HG03442 (cell line): ENCODE data around the gene WBP2NL.

Source experiments
- ATAC-seq: cut with Tn5 transposase; IDR thresholded peaks from one replicate; pipeline ENCODE4 v1.9.1; 2021; ENCODE audit warnings: mild to moderate bottlenecking, moderate library complexity; ENCODE audit not compliant: unreplicated experiment

The WBP2NL gene

GRCh38 chr22:41978732-41979131, 19.9 kb upstream of the WBP2NL start:
- ATAC-seq, result no peak

- ATAC-seq, result no peak
Measured at GRCh38 chr22:41979423-41980250, 19.0 kb upstream of the WBP2NL start.

GRCh38 chr22:41982865-41983264, 15.7 kb upstream of the WBP2NL start:
- ATAC-seq, result no peak

GRCh38 chr22:41983513-41984405, 14.8 kb upstream of the WBP2NL start:
- ATAC-seq, result no peak

GRCh38 chr22:41987276-41987675, 11.3 kb upstream of the WBP2NL start:
- ATAC-seq, result no peak

- ATAC-seq, result no peak
Measured at GRCh38 chr22:41989246-41989645, 9.3 kb upstream of the WBP2NL start.

GRCh38 chr22:41991111-41991510, 7.5 kb upstream of the WBP2NL start:
- no peak for ATAC-seq

GRCh38 chr22:41992496-41992895, 6.1 kb upstream of the WBP2NL start:
- ATAC-seq, result no peak

GRCh38 chr22:41995211-41995610, 3.4 kb upstream of the WBP2NL start:
- ATAC-seq, result no peak

- no peak for ATAC-seq
Measured at GRCh38 chr22:41996826-41997225, 1.8 kb upstream of the WBP2NL start.

- no peak for ATAC-seq
Measured at GRCh38 chr22:42000466-42000865, 1.9 kb downstream of the WBP2NL start.

GRCh38 chr22:42001121-42001520, 2.5 kb downstream of the WBP2NL start:
- no peak for ATAC-seq

GRCh38 chr22:42001706-42002105, 3.1 kb downstream of the WBP2NL start:
- no peak for ATAC-seq

GRCh38 chr22:42007922-42008321, 9.3 kb downstream of the WBP2NL start:
- no peak for ATAC-seq

- no peak for ATAC-seq
Measured at GRCh38 chr22:42010778-42011177, 12.2 kb downstream of the WBP2NL start.

GRCh38 chr22:42013385-42013784, 14.8 kb downstream of the WBP2NL start:
- no peak for ATAC-seq

GRCh38 chr22:42016111-42016510, 17.5 kb downstream of the WBP2NL start:
- ATAC-seq, result no peak

GRCh38 chr22:42018224-42018623, 19.6 kb downstream of the WBP2NL start:
- ATAC-seq, result no peak

GRCh38 chr22:42021571-42021970, 23.0 kb downstream of the WBP2NL start:
- no peak for ATAC-seq

- no peak for ATAC-seq
Measured at GRCh38 chr22:42022162-42022847, 23.7 kb downstream of the WBP2NL start.

- no peak for ATAC-seq
Measured at GRCh38 chr22:42025421-42025820, 26.8 kb downstream of the WBP2NL start.
